Fibroblast of lung (primary cell): ENCODE data around the gene CYB561D2. TPM values are rescaled to one million over a fixed set of nuclear protein-coding genes. Genes with fewer than 3 reads are reported as not detected.

Source experiments
- DNase-seq, 2 donors: peaks; one replicate each; pipeline versions ENCODE4 v3.0.0 to v3.0.0-alpha.2; 2010; ENCODE audit warnings: low read depth in 2 of 2
- H2AFZ ChIP-seq: 2 replicates; pipeline ENCODE4 v1.5.1; 2012; ENCODE audit warnings: low read length, control low read depth, inconsistent platforms
- H3K27ac ChIP-seq: 2 replicates; pipeline ENCODE4 v1.5.1; 2011; ENCODE audit warnings: low read length, control low read depth; ENCODE audit not compliant: insufficient read depth
- H3K27me3 ChIP-seq: 2 replicates; pipeline ENCODE4 v1.5.1; 2011; ENCODE audit warnings: mild to moderate bottlenecking, low read length; ENCODE audit not compliant: control insufficient read depth, insufficient read depth
- H3K36me3 ChIP-seq: 2 replicates; pipeline ENCODE4 v1.5.1; 2011; ENCODE audit warnings: low read length; ENCODE audit not compliant: control insufficient read depth, insufficient read depth
- H3K4me1 ChIP-seq: 2 replicates; pipeline ENCODE4 v1.5.1; 2011; ENCODE audit warnings: low read length; ENCODE audit not compliant: control insufficient read depth, insufficient read depth; ENCODE audit errors: extremely low read depth
- H3K4me2 ChIP-seq: 2 replicates; pipeline ENCODE4 v1.5.1; 2011; ENCODE audit warnings: low read length, control low read depth; ENCODE audit not compliant: insufficient read depth; ENCODE audit errors: extremely low read depth
- H3K4me3 ChIP-seq, 4 experiments: fragments of 200-600 bp in 1 of 4; sonication (generic) in 1 of 4; replicated peaks in 1 of 4; 2 replicates each; pipeline ENCODE4 v1.5.1; 2011 to 2016; ENCODE audit warnings: low read length in 4 of 4, low read depth in 3 of 4, mild to moderate bottlenecking in 3 of 4, control low read depth in 2 of 4, inconsistent platforms in 1 of 4, mixed read lengths in 1 of 4; ENCODE audit not compliant: insufficient read depth in 1 of 4; ENCODE audit errors: control extremely low read depth in 1 of 4
- H3K79me2 ChIP-seq: 2 replicates; pipeline ENCODE4 v1.5.1; 2012; ENCODE audit warnings: mild to moderate bottlenecking, low read length, inconsistent platforms; ENCODE audit not compliant: control insufficient read depth, insufficient read depth
- H3K9ac ChIP-seq: 2 replicates; pipeline ENCODE4 v1.5.1; 2011; ENCODE audit warnings: mild to moderate bottlenecking, low read length, control low read depth; ENCODE audit not compliant: insufficient read depth
- H3K9me3 ChIP-seq: 2 replicates; pipeline ENCODE4 v1.5.1; 2012; ENCODE audit warnings: low read depth, low read length; ENCODE audit not compliant: control insufficient read depth, insufficient read depth
- H4K20me1 ChIP-seq: 2 replicates; pipeline ENCODE4 v1.5.1; 2011; ENCODE audit warnings: low read length; ENCODE audit not compliant: control insufficient read depth, insufficient read depth; ENCODE audit errors: extremely low read depth
- EZH2 ChIP-seq: IDR thresholded peaks from 2 replicates; pipeline ENCODE4 v1.5.1; 2012; ENCODE audit warnings: low read length, control low read depth, mild to moderate bottlenecking; ENCODE audit errors: missing control alignments
- polyA plus RNA-seq, 2 donors: library from polyadenylated mRNA; depleted of rRNA in 1 of 2; stranded (reverse) in 1 of 2; unstranded in 1 of 2; fragments of >200 nt; gene quantifications; 2 replicates each; pipeline ENCODE4 v1.2.1, GENCODE V29; 2011 to 2012; ENCODE audit warnings: missing spikeins in 1 of 2
- total RNA-seq: library from RNA; depleted of rRNA; stranded (reverse); fragments of >200 nt; gene quantifications from 2 replicates; pipeline ENCODE4 v1.2.1, GENCODE V29; 2014
- TF ChIP-seq, protein P1 (sequence below), 2 donors: IDR thresholded peaks in 1 of 2; conservative IDR thresholded peaks in 1 of 2; 1 replicate in 1 of 2; 2 replicates in 1 of 2; pipeline ENCODE4 v1.5.1; 2011 to 2012; ENCODE audit warnings: low read length in 2 of 2, control low read depth in 1 of 2, inconsistent platforms in 1 of 2, low read depth in 1 of 2, mild to moderate bottlenecking in 1 of 2

The CYB561D2 gene
- total and polyA plus RNA-seq, 2 donors (not counting 1 experiment from before 2014, with no cell fraction given), result 16.4 to 28.6 TPM

DNA sequence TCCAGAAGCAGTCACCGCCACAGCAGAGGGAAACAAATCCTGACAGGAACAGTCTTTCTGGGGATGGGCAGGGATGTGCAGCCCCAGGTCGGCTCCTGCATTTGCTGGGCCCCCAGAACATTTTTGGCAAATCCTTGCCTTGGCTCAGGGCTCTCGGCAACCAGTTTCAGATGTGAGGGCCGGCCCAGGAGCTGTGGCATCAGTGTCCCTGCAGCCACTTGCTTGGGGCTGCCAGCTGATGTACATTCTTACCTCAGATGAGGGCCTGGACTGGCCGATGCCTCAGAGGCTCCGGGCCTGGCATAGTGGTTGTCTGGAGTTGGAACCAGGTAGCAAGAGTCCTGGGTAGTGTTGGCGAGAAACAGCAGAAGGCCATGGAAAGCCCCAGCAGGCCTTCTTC, 4.2 kb downstream of the CYB561D2 start:
- no peak for DNase-seq
- no peak for TF ChIP-seq EZH2
- TF ChIP-seq, protein P1, sequence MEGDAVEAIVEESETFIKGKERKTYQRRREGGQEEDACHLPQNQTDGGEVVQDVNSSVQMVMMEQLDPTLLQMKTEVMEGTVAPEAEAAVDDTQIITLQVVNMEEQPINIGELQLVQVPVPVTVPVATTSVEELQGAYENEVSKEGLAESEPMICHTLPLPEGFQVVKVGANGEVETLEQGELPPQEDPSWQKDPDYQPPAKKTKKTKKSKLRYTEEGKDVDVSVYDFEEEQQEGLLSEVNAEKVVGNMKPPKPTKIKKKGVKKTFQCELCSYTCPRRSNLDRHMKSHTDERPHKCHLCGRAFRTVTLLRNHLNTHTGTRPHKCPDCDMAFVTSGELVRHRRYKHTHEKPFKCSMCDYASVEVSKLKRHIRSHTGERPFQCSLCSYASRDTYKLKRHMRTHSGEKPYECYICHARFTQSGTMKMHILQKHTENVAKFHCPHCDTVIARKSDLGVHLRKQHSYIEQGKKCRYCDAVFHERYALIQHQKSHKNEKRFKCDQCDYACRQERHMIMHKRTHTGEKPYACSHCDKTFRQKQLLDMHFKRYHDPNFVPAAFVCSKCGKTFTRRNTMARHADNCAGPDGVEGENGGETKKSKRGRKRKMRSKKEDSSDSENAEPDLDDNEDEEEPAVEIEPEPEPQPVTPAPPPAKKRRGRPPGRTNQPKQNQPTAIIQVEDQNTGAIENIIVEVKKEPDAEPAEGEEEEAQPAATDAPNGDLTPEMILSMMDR (conservative IDR thresholded peaks at IDR 0.05 in 1 of 2, IDR thresholded peaks at IDR 0.05 in 1 of 2; ENCODE audit: low read depth in 1 of 2, low read length in 2 of 2), result no peak
- Histone ChIP-seq H3K9me3 (no peaks in the 10 kb centered on the region), H3K9ac (no peak overlapping the region), H3K4me1 (peaks cover 17% of the 10 kb centered on the region), H3K27ac (no peak overlapping the region), H3K27me3 (no peaks in the 10 kb centered on the region), H2AFZ (no peak overlapping the region), H3K4me2 (no peak overlapping the region), H3K79me2 (peaks cover 58% of the 10 kb centered on the region), H3K4me3 (no peak overlapping the region), H4K20me1 (no peaks in the 10 kb centered on the region), H3K36me3 (peaks cover 26% of the 10 kb centered on the region)

DNA sequence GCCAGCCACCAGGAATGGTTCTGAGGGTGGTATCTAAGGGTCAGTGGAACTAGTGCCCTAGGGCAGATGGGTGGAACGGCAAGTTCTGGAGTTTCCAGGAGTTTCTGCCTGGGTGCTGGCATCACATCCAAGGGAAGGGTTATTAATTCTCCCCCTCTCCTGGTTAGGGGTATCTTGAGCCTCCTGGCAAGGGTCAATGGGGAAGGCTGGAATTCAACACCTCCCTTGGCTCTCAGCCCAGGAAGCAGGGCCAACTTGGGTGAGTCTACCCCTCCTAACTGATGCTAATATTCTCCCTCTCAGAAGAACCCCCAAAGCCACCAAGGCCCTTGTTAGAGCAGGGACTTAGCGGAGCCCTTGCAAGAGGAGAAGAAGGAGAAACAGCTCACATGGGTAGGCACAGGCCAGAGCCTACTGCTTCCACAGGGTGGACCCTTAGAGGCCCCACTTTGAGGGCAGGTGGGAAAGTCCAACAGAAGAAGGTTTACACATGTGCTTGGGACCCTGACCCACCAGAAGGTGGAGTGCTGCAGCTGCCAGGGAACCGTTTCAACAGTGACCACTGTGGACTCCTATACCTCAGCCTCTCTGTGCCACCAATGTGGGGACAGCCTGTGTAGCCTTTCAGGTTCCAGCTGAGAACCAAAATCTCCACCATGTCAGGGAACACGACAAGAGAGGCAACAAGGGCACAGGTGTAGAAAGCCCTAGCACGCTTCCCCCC, 5.3 kb downstream of the CYB561D2 start:
- DNase-seq, result no peak
- no peaks in the 10 kb centered on the region for H4K20me1 ChIP-seq
- no peak for TF ChIP-seq EZH2
- TF ChIP-seq, protein P1 (conservative IDR thresholded peaks at IDR 0.05 in 1 of 2, IDR thresholded peaks at IDR 0.05 in 1 of 2; ENCODE audit: low read depth in 1 of 2, low read length in 2 of 2), result no peak
- H3K4me2 ChIP-seq, result peak overlapping the region; percentile 99
- peaks cover 26% of the 10 kb centered on the region for H3K36me3 ChIP-seq
- H3K9ac ChIP-seq, result no peak overlapping the region
- no peaks in the 10 kb centered on the region for H3K27me3 ChIP-seq
- peak overlapping the region in 3 of 4 experiments; percentile 72 to 84 (median 73) for H3K4me3 ChIP-seq
- no peaks in the 10 kb centered on the region for H3K9me3 ChIP-seq
- no peak overlapping the region for H3K27ac ChIP-seq
- H3K79me2 ChIP-seq, result peaks cover 54% of the 10 kb centered on the region
- H2AFZ ChIP-seq, result no peak overlapping the region
- H3K4me1 ChIP-seq, result peaks cover 12% of the 10 kb centered on the region

DNA sequence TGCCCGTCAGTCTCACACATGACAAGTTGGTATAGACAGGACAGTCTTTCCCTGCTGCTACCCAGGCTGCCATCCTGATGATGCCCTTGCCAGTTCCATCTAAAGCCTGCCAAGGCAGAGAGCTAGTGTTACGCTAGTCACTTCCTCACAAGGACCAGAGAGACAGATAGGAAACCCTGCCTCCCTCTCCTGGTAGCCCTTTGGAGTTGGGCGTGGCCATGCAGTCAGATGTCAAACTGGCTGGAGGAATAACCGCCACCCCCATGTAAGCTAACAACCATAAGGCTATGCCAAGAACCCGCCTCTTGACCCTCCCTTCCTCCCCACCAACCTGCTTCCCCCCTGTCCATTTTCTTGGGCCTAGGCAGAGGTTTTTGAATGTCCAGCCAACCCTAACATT, 5.9 kb downstream of the CYB561D2 start:
- H3K27ac ChIP-seq, result no peak overlapping the region
- H3K4me2 ChIP-seq, result peak overlapping the region; percentile 99
- peaks cover 49% of the 10 kb centered on the region for H3K79me2 ChIP-seq
- no peaks in the 10 kb centered on the region for H3K9me3 ChIP-seq
- H3K27me3 ChIP-seq, result no peaks in the 10 kb centered on the region
- TF ChIP-seq, protein P1 (conservative IDR thresholded peaks at IDR 0.05 in 1 of 2, IDR thresholded peaks at IDR 0.05 in 1 of 2; ENCODE audit: low read depth in 1 of 2, low read length in 2 of 2), result no peak
- no peak for TF ChIP-seq EZH2
- H3K9ac ChIP-seq, result no peak overlapping the region
- DNase-seq, result peak in 1 of 2 donors; percentile 23
- no peak overlapping the region for H2AFZ ChIP-seq
- no peaks in the 10 kb centered on the region for H4K20me1 ChIP-seq
- H3K36me3 ChIP-seq, result peaks cover 26% of the 10 kb centered on the region
- H3K4me3 ChIP-seq, result peak overlapping the region; percentile 72 to 84 (median 73)
- peaks cover 8% of the 10 kb centered on the region for H3K4me1 ChIP-seq
